GOT3 (cell line): Measurements from ENCODE around the gene MRPL4.

Experiments used
- DNase-seq: peaks from one replicate; lab custom pipeline; 2025; ENCODE audit warnings: mixed read lengths; lab: John Stamatoyannopoulos, UW

Gene MRPL4

GRCh38 chr19:10251792-10252694 is at the start of gene MRPL4:
Gene MRPL4, plus strand, starts transcription at chr19:10252214. Its CDS starts 40 bp downstream, at chr19:10252254.
- peak; percentile 90 for DNase-seq

GRCh38 chr19:10203686-10204085 is 48.3 kb upstream of the MRPL4 start:
- DNase-seq = no peak

DNA sequence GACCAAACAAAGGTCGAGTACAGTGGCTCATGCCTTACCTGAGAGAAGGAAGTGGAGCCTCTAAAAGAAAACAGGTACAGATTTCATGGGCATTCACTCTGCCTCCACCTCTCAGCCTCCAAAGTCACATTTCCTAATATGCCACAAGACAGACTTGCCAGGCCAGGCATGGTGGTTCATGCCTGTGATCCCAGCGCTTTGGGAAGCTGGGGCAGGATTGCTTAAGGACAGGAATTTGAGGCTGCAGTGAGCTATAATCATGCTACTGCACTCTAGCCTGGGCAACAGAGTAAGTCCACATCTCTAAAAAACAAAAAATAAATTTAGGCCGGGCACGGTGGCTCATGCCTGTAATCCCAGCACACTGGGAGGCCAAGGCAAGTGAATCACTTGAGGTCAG is 46.4 kb upstream of the MRPL4 start:
- no peak for DNase-seq

DNA sequence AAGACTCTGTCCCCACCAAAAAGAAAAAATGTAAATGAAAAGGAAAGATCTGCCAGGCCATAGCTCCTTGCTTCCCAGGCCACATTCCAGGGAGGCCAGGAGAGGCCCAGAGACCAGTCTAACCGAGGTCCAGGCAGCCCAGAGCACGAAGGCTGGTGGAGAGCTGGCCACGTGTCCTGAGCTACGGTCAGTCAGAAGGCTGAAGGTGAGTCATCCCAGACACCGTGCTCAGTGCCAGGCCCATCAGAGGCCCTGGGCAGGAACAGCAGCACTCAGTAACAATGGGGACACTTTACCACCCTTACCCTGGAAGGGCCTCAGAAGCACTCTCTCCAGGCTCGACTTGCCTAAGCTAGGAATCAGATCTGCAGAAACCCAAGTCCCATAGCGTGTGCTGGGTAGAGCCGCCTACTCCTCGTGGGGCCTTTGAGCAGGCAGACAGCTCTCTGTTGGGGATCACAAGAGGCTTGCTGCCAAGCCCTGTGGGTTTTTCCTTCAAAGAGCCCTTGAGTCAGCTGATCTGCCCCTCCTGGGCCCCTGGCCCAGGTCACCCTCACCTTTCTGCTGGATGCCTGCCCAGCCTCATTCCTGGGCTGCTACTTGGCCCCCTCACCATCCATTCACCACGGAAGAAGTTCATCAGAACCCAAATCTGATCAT is 45.7 kb upstream of the MRPL4 start:
- no peak for DNase-seq

DNA sequence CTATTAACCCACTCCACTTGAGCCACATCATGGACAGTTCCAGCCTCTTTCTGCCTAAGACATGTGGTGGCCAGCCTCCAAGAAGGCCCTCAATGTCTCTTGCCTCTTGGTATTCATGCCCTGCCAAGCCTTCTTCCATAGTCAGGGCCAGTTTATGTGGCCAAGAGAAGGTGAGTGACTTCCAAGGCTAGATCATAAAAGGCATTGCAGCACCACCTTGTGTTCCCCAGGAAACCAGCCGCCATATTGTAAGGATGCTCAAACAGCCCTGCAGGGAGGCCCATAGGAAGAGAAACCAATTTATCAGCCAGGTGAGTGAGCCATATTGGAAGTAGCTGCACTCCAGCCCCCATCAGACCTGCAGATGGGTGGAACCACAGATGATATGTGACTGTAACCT is 45.0 kb upstream of the MRPL4 start:
- no peak for DNase-seq

DNA sequence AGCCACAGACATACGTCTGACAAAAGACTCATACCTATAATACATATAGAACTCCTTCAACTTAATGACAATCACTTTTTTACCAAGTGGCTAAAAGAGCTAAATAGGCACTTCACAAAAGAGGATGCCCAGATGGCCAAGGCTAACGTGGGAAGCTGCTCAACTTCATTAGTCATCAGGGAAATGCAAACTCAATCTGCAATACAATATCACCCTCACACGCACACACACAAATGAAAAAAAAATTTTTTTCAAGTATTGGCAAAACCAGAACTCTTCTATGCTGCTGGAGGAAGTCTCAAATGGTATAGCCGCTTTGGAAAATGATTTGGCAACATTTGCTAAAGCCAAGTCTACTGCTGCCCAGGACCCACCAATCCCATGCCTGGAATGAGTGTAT is 42.7 kb upstream of the MRPL4 start:
- no peak for DNase-seq

DNA sequence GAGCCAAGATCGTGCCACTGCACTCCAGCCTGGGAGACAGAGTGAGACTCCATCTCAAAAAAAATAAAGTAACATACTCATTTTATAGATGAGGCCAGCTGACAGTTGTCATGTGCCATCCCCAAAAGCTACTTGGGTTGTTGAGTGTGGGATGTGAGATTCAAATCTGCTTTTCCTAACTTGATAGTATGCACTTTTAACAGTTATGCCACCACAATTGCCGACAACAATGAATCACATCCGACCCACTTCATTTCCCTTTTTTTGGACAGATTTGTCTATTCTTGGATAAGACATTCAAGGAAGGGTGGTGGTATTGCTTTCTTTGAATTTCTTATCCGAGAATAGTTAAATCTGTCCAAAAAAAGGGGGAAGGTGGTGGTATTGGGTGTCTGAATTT is 41.0 kb upstream of the MRPL4 start:
- DNase-seq = no peak

- no peak for DNase-seq
Observed at GRCh38 chr19:10211691-10212090, 40.3 kb upstream of the MRPL4 start.

GRCh38 chr19:10214784-10215183 is 37.2 kb upstream of the MRPL4 start:
- DNase-seq = no peak

DNA sequence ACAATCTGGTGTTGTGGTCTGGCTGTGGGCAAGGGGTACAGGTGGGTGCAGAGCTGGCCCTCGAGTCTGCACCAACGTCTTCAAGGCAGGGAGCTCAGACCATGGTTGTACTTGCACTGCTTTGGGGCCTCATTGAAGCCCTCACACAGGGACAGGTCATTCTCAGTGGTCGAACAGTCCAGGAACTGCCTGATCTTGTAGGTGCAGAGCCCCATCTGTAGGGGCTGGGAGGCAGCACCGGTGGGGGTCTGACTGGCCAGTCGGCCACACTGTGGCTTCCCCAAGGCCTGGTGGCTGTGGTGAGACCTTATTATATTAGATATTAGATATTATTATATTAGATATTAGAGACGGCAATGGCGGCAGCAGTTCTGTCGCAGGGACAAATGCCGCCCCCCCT is 34.9 kb upstream of the MRPL4 start:
- no peak for DNase-seq

DNA sequence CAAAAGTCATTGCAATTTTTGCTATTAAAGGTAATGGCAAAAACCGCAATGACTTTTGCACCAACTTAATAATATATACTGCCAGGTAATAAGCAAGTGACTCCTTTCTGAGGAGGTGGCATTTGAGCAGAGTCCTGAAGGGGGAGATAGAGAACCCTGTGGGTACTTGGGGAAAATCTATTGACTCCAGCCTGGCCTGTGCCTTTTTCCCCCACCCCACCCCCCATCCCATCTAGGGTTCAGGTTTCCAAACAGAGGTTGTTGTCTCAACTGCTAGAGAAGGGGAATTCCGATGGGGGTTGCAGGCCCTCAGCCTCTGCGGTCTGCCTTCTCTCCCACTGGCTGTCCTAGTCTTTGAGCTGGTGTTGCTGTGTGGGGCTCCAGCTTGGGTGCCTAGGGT is 32.3 kb upstream of the MRPL4 start:
- no peak for DNase-seq

GRCh38 chr19:10220695-10221094 is 31.3 kb upstream of the MRPL4 start:
- DNase-seq = no peak

- no peak for DNase-seq
Observed at GRCh38 chr19:10222201-10222890, 29.7 kb upstream of the MRPL4 start.

DNA sequence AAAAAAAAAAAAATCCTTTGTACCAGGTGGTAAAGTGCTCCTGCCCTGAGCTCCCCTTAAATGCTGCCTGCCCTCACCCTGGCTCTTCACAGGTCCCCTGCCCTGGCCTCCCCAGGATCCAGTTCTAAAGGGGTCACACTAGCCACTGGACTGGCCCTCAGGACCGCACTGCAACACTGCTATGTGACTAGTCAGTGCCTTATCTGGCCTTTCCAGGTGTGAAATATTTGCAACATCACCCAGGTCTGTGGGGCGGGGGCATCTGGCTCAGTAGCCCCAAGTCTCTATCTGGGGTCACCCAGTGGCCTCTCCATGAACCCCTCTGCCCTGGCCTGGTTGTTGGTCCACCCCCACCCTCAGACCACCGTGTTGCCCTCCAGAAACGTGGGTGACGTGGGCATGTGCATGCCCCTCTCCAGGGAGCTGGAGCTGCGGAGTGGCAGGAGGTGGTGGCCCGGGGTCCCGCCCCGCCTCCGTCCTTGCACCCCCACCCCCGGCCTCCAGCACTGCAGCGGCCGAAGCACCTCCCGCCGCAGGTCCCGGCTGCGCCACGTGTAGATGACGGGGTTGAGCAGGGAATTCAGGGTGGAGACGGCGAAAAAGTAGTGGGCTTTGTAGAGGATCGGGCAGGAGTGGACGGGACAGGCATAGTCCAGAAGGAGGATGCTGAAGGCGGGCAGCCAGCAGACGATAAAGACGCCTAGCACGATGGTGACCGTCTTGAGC is 28.4 kb upstream of the MRPL4 start:
- no peak for DNase-seq

GRCh38 chr19:10224337-10224736 is 27.7 kb upstream of the MRPL4 start:
- DNase-seq = no peak

GRCh38 chr19:10226021-10226375 is 26.0 kb upstream of the MRPL4 start:
- DNase-seq = no peak

DNA sequence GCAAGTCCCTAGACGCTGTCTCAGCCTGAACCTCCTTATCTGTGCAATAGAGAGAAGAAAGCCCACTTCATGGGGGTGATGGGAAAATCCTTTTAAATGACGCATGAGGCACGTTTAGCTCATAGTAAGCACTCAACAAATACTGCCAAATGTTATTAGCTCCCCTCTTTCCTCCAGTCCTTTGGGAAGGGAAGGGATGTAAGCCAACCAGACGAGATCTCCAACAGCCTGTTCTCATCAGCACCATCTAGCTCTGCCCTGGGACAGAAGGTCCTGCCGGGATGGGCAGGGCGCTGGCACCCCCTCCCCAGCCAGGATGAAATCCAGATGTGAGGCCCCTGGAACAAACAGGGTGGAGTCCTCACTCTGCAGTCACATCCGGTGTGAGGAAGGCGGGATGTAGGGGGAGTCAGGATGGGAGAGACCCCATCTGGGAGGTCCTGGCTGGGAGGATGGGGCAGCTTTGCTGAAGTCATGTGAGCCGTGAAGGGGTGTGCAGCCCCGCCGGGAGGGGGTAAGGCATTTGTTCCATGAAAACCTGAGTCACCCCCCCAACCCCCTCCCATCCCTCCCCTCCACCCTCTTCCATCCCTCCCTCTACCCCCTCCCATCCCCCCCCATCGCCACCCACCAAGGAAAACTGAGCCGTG is 25.5 kb upstream of the MRPL4 start:
- no peak for DNase-seq

- DNase-seq = no peak
Observed at GRCh38 chr19:10227026-10227971, 24.7 kb upstream of the MRPL4 start.

GRCh38 chr19:10228393-10228792 is 23.6 kb upstream of the MRPL4 start:
- no peak for DNase-seq

- no peak for DNase-seq
Observed at GRCh38 chr19:10228920-10229319, 23.1 kb upstream of the MRPL4 start.
